Peyer's patch (tissue), 4 donors: ENCODE data around the gene MAP1B.

Experiments
- POLR2A ChIP-seq, 2 donors: fragments of 450-650 bp; IDR thresholded peaks; one replicate each; pipeline ENCODE4 v1.5.1; 2017; ENCODE audit warnings: antibody characterized with exemption in 2 of 2, mild to moderate bottlenecking in 2 of 2, moderate library complexity in 2 of 2
- TF ChIP-seq, protein P1 (sequence below), 6 experiments: fragments of 450-650 bp in 4 of 6; fragments of 200-600 bp in 2 of 6; sonication (generic) in 1 of 6; IDR thresholded peaks; one replicate each; pipeline ENCODE4 v1.5.1; 2017 to 2019; ENCODE audit warnings: antibody characterized with exemption in 6 of 6, mild to moderate bottlenecking in 3 of 6, moderate library complexity in 1 of 6

DNA sequence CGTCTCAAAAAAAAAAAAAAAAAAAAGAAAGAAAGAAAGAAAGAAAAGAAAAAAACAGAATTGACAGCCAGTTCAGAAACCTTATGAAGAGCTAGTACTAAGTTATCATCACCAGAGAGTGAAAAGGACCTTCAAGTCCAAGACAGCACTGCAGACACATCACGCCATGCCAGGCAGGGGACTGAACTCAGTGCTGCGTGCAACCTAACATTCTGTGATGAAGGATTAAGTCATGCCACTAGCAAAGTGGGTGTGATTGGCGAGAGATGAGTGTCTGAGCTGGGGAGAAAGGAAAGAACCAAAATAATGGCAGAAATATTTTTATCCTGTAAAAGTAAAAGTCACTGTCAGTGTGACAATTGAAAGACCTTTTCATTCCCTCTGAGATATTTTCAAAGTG lies 54.7 kb downstream of the MAP1B start:
- TF ChIP-seq, protein P1, sequence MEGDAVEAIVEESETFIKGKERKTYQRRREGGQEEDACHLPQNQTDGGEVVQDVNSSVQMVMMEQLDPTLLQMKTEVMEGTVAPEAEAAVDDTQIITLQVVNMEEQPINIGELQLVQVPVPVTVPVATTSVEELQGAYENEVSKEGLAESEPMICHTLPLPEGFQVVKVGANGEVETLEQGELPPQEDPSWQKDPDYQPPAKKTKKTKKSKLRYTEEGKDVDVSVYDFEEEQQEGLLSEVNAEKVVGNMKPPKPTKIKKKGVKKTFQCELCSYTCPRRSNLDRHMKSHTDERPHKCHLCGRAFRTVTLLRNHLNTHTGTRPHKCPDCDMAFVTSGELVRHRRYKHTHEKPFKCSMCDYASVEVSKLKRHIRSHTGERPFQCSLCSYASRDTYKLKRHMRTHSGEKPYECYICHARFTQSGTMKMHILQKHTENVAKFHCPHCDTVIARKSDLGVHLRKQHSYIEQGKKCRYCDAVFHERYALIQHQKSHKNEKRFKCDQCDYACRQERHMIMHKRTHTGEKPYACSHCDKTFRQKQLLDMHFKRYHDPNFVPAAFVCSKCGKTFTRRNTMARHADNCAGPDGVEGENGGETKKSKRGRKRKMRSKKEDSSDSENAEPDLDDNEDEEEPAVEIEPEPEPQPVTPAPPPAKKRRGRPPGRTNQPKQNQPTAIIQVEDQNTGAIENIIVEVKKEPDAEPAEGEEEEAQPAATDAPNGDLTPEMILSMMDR (IDR thresholded peaks at IDR 0.05) = no peak
- TF ChIP-seq POLR2A (IDR thresholded peaks at IDR 0.05) = no peak
